Measurements from ENCODE around the gene MTF1. TPM values are rescaled to one million over a fixed set of nuclear protein-coding genes. Genes with fewer than 3 reads are reported as not detected.

Gene MTF1
- total RNA-seq, 1 donor from 2014 or later: 33.0 TPM

DNA sequence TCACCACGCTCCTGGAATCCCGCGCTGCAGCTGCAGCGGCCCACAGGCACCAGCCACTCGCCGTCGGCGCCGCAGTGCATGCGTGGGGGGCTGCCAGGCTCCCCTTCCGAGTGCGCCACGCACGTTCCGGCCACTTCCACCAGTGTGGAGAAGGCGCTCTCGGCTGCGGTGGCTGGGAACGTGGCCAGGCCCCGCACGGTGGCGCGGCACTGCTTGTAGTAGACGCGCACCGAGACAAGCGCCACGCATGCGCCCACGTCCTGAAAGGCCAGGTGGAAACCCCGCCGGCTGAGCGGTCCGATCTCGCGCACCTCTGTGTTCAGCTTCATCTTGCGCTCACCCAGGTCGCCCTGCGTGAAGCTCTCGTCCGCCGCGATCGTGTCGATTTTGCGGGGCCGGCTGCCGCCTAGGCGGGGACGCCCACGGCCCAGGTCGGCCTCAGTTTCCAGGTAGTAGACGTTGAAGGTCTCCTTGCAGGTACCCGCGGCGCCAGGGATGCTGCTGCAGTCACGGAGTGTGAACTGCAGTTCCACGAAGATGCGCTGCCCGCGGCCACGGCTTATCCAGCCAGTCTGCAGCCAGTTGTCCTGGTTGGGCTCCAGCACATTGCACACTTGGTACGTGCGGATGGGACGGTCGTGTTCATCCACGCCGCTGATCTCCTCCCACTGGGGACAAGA lies 97.8 kb downstream of the MTF1 start:
- DNase-seq (ENCODE audit: low spot score) (no peak), ATAC-seq (no peak)
- intact Hi-C loops (cut with DNase I): no loop called here

Other genes starting within 250 kb of the MTF1 start
- 0.13 TPM for gene RSPO1, start 224.7 kb downstream of the MTF1 start, total RNA-seq
- gene CDCA8, start 167.1 kb downstream of the MTF1 start, total RNA-seq: 0.85 TPM
- gene EPHA10, start 94.5 kb downstream of the MTF1 start, total RNA-seq: 1.6 TPM
- 2.3 TPM for gene MANEAL, start 65.7 kb downstream of the MTF1 start, total RNA-seq
- gene C1orf122, start 51.8 kb downstream of the MTF1 start, total RNA-seq: 30.3 TPM
- gene YRDC, start 51.4 kb downstream of the MTF1 start, total RNA-seq: 8.1 TPM
- 44.4 TPM for gene INPP5B, start 87.5 kb upstream of the MTF1 start, total RNA-seq
- gene SF3A3, start 130.4 kb upstream of the MTF1 start, total RNA-seq: 47.9 TPM
- 27.9 TPM for gene FHL3, start 145.9 kb upstream of the MTF1 start, total RNA-seq
- gene UTP11, start 153.1 kb upstream of the MTF1 start, total RNA-seq: 32.6 TPM
- 19.1 TPM for gene POU3F1, start 187.2 kb upstream of the MTF1 start, total RNA-seq

All from sciatic nerve (tissue), 2 donors.